GM12873 (cell line): ENCODE data around the gene SPAG8.

ENCODE experiments used
- TF ChIP-seq, protein P1 (sequence below): IDR thresholded peaks from 2 replicates; pipeline ENCODE4 v1.5.1; 2012; ENCODE audit warnings: low read depth, mild to moderate bottlenecking, moderate library complexity, low read length, control low read depth; ENCODE audit not compliant: insufficient read depth; ENCODE audit errors: missing control alignments

The SPAG8 gene

DNA sequence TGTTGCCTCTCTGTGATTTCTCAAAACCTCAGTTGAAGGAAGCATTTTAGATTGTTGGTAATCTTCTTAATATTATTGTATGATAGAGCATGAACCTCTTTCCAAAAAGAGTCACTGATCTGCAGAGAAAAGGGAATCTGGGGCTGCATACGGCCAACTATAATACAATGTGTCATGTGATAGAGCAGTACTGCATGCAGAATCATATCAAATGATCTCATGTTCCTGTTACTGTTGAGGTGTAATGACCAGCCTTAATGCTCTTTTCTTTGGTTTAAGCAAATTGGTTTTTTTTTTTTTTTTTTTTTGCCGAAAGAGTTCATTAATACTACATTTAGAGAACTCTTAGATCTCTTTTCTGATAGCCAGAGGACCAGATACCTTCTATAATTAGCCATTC lies 45.1 kb downstream of the SPAG8 start:
- TF ChIP-seq, protein P1, sequence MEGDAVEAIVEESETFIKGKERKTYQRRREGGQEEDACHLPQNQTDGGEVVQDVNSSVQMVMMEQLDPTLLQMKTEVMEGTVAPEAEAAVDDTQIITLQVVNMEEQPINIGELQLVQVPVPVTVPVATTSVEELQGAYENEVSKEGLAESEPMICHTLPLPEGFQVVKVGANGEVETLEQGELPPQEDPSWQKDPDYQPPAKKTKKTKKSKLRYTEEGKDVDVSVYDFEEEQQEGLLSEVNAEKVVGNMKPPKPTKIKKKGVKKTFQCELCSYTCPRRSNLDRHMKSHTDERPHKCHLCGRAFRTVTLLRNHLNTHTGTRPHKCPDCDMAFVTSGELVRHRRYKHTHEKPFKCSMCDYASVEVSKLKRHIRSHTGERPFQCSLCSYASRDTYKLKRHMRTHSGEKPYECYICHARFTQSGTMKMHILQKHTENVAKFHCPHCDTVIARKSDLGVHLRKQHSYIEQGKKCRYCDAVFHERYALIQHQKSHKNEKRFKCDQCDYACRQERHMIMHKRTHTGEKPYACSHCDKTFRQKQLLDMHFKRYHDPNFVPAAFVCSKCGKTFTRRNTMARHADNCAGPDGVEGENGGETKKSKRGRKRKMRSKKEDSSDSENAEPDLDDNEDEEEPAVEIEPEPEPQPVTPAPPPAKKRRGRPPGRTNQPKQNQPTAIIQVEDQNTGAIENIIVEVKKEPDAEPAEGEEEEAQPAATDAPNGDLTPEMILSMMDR: no peak

DNA sequence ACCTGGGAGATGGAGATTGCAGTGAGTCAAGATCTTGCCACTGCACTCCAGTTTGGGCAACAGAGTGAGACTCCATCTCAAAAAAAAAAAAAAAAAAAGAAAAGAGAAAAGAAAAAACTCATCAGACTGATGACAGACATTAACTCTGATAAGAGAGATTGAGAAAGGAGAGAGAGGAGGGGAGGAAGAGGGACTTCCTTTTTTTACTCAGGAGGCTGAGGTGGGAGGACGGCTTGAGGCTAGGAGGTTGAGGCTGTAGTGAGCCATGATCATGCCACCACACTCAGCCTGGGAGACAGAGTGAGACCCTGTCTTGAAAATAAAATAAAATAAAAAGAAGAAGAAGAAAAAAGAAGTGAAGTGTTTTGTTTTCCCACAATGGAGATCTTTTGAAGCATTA lies 48.3 kb downstream of the SPAG8 start:
- TF ChIP-seq, protein P1: no peak

DNA sequence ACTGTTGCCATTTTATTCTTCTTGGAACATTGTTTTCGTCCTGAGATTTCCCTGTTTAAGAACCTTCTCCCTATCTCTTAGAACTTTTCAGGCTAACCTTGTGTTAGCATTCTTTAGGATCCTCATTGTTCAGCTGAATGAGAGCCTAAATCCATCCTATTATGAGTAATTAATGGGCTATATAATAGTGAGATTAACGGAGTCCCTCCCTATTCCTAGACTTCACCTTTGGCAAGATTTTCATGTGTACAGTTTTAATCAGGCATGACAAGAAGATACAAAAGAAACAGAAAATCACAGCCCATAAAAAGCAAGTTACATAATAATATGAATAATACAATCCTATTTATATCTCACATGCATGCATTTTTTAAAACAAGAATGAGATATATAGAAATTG lies 48.9 kb downstream of the SPAG8 start:
- TF ChIP-seq, protein P1: no peak

DNA sequence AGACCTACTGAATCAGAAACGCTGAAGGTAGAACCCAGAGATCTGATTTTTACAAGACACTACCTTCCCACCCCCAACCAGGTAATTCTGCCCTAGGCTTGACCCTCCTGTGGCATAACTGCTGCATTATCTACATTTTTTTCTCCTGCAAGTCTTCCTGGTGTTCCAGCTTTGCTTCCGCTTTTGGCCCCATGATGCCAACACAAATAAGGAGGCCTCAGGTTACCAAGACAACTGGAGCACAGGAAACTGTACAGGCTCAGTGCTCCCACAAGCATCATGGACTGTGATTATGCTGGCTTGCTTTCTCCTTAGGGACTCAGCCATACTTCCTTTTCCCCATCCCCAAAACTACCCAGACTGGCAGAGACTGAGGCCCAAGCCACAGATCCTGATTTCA lies 51.4 kb downstream of the SPAG8 start:
- TF ChIP-seq, protein P1: no peak

DNA sequence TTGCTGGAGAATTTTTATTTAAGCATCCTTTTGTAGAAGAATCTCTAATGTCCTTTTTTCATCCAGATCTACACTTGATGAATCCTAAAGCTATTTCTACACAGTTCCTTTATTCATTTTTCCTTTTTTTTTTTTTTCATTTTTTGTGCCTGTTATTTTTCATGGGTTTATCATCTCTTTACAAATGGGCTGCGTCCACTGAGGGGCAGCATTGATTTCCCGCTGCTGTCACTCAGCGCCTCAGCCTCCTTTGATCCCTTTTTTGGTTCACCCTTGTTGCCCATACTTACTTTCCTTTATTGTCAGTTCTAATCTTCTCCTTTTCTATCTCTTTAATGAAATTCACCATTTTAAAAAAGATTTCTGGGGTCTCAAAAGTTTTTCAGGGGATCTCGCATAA lies 52.3 kb downstream of the SPAG8 start:
- TF ChIP-seq, protein P1: no peak
